GM18870 (cell line): Measurements from ENCODE around the gene ODAD4.
"Not testable (repeated sequence)": the region's sequence is repeated elsewhere in the genome, so short reads cannot be mapped to it uniquely, and the experiment has no call there.

Source experiments
- ATAC-seq: cut with Tn5 transposase; IDR thresholded peaks from one replicate; pipeline ENCODE4 v1.9.1; 2021; ENCODE audit warnings: moderate library complexity; ENCODE audit not compliant: unreplicated experiment

The ODAD4 gene

DNA sequence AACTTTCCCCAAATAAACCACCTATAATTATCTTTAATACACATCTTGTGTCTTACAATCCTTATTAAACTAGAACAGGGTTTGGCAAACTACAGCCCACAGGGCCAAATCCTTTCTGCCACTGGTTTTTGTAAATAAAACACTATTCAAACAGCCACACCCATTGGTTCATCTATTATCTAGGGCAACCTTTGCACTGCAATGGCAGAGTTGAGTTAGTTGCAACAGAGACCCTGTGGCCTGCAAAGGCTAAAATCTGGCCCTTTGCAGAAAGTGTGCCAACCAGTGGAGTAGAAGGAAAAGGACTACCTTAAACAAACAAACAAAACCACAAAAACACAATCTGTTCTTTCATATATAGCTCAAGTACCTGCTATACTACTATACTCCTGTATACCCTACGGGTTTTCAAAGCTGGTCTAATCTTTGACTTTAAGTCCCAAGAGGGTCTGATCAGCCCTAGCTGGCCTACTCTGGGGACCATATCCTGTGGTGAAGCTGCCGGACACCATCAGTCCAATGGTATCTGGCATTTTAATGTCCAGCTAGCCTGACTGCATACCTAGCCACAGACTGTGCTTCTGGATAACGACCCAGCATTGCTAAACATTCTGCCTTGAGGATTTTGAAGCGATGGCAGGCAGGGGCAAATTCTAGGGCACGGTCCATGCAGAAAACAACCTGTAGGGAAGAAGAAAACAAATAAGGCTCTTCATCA, 59.4 kb downstream of the ODAD4 start:
- ATAC-seq, result no peak

DNA sequence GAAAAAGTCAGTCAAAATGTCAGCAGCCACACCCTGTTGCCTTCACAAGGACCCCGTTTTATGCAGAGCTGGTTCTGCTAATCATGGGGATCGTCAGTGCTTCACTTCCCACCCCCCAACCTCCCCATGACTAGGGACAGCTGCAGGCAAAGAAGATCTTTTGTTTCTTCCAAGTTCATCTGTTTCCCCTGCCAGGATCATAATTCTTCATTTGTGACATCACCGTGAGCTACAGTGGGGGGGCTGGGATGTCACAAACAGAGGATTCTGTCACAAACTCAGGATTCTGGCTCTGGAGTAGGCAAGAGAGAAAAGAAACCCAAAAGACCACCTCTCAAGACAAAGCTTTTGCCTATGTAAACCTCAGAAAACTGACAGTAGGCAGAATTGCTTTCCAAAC, 62.2 kb downstream of the ODAD4 start:
- no peak for ATAC-seq

DNA sequence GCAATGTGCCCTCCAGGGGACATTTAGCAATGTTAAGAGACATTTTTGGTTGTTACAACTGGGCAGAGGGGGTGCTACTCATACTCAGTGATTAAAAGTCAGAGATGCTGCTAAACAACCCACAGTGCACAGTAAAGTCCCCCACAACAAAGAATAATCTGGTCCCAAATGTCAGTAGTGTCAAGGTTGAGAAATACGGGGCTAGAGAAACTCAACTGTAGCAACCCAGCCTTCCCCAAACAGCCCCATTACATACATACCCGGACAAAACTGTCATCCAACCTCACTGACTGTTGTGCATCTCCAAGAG, 66.4 kb downstream of the ODAD4 start:
- ATAC-seq, result no peak

DNA sequence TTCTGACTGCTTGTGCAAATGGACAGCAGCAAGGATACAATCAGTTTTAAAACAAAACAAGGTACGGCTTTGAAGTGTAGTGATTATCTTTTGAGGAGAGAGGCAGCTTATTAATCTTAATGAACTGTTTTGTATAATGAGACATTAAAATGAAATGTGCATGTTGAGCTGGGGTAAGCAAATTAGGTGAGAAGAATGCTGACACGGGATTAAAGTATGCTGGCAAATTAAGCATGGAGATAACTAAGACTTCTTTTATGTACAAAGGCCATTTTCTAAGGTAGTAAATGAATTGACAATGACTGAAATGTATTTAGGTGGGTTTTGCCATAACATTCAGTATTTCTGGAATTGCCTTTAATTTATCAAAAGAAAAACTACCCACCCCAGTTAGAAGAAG, 68.1 kb downstream of the ODAD4 start:
- ATAC-seq, result no peak

DNA sequence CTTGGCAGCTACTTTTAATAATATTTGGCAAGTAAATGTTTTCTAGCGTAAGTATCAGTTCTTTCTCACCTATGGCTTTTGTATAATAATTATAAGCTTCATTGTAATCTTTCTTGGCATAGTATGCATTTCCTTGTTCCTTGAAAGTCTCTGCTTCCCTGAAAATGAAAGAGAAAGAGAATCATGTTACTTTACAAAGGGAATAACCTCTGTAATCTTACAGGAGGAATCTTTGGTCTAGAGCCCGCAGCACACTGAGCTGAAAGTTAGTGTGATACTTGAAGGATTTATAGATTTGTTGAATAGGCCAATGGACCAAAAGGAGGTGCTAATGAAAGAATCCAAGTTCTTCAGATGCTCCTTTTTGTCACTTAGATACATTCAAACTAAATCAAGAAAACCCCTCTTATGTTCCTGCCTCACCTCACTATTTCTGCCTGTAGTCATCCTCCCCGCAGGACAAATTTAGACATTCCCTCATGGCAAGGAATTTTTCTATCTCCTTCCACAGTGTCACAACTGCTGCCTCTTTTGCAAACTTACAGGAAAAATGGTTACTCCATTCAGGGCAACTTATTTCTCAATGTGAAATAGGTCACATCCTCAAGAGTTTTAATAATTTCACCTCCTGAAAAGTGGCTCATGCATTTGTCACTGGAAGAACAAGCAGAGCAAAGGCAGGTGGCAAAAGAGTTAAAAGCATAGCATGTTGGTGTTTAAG, 70.2 kb downstream of the ODAD4 start:
- ATAC-seq, result no peak

DNA sequence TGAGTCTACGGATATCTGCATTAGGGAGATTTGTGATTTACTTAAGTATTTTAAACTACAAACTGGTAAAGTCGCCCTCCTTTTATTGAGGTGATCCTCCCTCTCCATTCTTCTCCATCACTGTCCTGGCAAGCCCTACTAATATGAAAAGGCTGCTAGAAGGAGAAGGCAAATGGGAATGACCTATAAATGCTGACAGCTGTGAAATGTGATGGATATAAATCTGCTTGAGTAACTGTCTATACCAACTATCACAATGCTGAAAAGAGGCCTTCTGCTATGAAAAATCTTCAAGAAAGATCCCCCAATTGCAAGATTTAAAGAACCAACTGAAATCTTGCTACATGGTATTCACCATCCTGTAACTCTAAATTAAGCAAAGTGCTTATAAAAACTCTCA, 71.3 kb downstream of the ODAD4 start:
- no peak for ATAC-seq

DNA sequence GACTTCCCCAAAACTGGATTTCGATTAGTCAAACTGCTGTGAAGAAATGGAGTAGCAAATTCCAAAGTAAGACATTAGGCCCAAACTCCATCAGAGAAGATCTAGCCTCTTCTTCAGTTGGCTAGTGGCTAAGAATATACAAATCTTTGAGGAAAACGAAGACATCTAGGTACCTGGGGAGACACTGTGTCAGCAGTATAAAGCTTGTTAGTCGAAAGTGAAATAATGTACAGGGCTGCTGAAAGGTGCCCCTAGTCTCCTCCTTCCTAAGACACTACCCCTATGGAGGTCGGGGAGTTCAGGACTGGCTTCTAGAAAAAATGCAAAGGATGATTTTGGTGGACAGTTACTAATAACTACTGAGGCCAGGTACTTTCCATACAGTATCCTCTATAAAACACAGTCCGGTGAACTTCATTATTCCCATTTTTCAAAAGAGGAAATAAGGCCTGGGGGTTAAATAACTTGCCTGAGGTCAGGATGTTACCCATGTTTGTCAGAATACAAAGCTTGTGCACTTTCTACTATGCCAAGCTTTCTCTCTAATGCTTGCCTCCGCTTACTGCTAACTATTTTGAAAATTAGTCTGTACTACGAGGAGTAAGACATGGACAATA, 71.9 kb downstream of the ODAD4 start:
- no peak for ATAC-seq

DNA sequence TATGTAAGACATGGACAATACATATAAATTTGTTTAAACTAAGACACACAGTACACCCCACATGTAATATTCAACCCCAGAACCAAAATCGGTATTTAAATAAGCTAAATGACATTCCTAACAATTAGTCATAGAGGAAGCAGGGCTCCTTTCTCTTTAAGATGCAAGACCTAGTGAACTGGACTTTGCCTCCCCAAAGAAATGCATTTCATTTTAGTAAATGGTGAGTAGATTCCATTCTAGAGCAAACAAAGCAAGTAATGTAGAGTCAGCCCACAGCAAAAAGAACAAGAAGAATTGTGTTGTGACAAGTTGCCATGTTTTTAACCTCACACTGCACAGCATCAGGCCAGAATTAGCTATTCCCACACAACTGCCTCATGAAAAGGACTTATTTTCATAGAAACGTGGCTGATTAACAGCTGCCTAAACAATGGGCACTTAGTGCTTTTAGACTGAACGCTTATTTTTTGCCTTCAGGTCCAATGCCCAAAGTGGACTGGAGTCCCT, 72.4 kb downstream of the ODAD4 start:
- ATAC-seq, result no peak

DNA sequence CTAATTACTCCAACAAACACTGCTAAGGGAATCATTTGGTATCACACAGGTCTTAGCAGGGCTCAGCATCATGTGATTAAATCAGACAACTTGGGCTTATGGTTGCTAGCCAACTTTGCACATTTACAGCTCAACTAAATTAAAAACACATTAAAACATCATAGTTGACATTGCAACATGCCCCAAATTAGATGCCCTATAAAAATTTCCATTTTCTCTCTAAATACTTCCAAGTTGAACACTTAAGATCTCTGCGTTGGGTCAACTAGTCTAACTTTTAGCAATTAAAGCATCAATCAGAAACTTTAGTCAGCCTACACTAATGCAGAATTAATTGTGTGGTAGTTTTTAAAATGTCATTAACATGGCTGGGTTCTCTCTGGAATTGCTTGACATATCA, 74.7 kb downstream of the ODAD4 start:
- ATAC-seq, result no peak

DNA sequence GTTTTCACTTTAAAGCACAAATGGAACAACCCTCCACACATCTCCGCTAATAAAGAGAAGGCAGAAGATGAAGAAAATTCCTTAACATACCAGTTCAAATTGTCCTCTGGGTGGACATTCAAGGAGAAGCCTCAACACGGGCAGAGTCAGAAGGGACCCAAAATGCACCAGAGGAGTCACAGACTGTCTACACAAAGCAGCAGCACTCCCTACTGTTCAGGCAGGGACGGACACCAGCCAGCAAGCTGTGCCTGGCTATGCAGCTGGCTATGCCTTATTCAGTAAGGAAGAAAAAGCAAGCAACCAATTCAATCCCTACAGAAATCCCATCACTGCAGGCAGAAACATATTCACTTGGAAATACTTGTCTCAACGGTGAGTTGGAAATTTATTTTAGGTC, 78.8 kb downstream of the ODAD4 start:
- no peak for ATAC-seq

DNA sequence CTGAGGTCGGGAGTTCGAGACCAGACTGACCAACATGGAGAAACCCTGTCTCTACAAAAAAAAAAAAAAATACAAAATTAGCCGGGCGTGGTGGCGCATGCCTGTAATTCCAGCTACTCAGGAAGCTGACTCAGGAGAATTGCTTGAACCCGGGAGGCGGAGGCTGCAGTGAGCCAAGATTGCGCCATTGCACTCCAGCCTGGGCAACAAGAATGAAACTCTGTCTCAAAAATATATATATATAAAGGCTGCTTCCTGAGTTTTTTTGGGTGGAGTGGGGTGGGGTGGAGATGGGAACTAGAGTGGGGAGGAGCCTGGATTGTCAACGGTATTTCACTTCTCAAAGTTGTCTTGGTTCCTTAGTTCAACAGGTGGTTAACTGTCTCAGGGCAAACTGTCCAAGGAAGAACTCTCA, 79.9 kb downstream of the ODAD4 start:
- ATAC-seq, result not testable (repeated sequence)

DNA sequence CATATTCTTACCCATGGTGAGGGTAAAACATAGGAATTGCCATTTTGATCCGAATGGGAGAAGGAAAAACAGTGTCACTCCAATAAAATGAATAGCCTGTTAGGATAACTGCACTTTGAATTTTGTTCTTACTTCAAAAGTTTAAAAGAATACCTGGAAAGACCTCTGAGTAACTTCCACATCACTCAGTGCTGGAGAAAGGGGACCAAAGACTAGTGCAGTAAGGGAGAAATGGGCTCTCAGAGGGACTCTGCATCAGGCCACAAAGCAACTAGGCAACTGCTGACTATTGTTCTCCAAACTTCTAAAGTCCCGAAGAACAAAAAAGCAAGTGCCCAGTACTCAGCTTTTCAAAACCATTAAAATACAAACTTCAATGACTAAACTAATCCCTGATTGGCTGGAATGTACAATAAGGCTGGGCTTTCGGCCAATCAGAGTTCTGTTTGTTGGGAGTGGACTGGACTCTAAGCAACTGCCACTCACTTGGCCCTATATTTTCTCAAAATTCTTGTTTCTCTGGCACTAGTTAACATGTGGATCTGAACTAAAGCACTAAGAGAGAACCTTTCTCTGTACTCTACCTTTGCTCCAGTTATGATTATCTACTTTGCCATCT, 80.6 kb downstream of the ODAD4 start:
- ATAC-seq, result no peak

DNA sequence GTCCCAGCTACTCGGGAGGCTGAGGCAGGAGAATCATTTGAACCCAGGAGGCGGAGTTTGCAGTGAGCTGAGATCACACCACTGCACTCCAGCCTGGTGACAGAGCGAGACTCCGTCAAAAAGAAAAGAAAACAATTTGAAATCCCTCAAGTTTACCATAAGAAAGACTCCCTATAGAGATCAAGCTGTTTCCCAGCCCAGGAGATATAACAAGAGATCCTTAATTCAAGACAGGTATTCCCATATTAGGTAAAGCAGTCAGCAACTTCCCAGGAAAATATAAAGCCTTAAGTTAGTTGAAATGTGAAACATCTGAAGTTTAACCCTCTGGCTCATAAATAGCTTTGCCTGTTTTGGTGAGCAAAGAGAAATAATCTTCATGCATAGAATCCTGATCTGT, 81.9 kb downstream of the ODAD4 start:
- not testable (repeated sequence) for ATAC-seq

DNA sequence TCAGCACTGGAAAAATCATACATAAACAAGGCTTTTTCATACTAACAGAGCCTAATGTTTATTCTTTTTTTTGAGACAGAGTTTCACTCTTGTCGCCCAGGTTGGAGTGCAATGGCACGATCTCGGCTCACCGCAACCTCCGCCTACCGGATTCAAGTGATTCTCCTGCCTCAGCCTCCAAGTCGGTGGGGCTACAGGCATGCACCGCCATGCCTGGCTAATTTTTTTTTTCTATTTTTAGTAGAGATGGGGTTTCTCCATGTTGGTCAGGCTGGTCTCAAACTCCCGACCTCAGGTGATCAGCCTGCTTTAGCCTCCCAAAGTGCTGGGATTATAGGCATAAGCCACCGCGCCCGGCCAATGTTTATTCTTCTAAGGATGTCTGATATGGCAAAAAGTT, 83.3 kb downstream of the ODAD4 start:
- not testable (repeated sequence) for ATAC-seq
